GM15510 (cell line): Measurements from ENCODE around the gene STK25.

Experiments
- POLR2A ChIP-seq: IDR thresholded peaks from 3 replicates; pipeline ENCODE4 v1.6.1; 2011; ENCODE audit warnings: borderline replicate concordance; ENCODE audit not compliant: insufficient read length; ENCODE audit errors: extremely low read depth

STK25 gene

DNA sequence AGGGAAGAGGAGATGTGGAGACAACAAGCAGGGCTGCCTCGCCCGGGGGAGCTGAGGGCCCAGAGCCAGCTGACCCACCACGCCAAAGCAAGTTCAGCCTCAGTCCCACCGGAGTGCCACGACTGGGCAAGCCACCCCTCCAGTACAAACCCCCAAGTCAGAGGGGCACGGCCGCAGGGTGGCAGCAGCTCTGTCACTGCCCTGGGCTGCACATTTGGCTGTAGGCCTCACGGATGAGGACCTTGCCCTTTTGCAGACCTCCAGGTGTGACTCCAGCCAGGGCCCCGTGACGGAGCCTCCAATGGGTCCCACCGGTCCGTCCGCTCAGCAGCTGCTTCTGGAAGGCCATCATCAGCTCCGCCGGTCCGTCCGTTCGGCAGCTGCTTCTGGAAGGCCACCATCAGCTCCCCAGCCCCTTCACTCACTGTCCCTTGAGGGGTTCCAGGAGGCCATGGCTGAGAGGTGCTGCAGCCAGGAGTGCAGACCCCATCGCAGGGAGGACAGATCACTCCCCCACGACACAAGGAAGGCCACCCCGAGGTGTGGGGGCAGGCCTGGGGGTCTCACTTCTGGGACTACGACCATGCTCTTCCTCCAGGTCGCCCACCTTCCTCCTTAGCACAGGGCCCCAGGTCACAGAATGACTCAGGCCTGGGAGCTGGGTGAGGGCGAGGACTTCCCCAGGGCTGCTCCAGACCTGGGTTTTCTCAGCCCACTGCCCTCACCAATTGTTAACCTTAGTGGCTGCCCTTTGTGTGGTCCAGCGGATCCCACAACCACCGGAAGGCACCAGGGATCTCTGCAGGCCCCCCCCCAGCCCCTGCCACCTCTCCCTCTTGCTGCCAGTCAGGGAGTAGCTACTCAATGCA is 24.6 kb upstream of the STK25 start:
- TF ChIP-seq POLR2A = no peak

DNA sequence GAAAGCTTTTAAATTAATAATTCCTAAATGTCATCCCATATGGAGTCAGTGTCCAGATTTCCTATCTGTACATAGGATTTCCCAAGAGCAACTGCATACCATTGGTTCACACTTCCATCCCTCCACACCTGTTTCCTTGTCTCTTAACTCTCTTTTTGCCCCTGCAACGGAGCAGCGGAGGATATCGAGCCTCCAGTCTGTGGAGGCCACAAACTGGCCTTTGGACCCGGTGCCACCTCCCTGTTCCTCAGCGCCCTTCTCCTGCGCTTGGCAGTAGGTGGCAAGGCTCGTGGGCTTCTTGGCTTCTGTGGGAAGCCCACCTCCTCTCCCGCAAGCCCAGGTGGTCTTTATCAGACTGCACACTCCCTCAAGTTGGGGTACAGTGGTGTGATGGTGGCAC is 23.8 kb upstream of the STK25 start:
- no peak for TF ChIP-seq POLR2A

DNA sequence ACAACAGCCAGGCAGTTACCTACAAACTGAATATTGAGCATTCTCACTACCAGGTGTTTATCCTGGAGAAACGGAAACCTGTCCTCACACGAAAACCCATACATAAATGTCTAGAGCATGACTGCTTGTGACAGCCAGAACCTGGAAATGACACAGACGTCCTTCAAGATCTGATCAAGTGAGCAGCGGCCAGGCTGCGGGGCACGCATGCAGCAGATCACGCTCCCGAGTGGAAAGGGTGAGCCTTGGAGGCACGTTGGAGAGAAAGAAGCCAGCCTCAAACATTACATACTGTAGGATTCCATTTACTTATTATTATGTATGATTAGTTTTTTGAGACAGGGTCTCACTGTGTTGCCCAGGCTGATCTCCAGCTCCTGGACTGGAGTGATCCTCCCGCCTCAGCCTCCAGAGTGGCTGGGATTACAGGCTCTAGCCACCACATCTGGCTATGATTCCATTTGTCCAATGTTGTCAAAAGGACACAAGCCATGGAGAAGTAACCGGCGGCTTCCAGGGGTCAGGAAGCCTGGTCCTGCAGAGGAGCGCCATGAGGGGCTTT is 22.9 kb upstream of the STK25 start:
- no peak for TF ChIP-seq POLR2A

DNA sequence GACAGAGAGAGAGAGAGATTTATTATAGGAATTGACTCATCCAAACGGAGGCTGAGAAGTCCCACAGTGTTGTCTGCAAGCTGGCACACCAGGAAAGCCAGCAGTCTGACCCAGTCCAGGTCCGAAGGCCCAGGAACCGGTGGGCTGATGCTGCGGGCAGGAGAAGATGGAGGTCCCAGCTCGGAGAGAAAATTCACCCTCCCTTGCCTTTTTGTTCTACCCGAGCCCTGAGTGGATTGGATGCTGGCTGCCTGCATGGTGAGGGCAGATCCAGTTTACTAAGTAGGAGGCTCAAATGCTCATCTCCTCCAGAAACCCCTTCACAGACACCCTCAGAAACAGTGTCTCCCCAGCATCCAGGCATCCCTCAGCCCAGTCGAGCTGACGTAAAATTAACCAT is 22.2 kb upstream of the STK25 start:
- TF ChIP-seq POLR2A = no peak

DNA sequence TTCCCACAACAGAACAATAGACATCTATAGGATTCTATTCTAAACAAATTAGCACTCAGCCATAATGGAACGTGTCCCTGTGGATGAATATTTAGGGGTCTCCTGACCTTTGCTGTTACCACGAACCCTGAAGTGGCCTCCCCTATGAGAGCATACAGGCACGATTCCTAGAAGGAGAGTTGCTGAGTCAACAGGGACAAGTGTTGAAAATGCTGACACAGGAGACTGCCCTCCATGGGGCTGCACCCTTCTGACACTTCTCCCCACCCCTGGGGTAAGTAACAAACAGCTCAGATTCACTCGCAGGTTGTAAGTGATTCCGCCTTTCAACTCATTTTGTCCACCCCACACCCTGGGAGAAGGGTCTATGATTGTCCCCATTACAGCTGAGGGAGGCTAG is 14.1 kb upstream of the STK25 start:
- TF ChIP-seq POLR2A = no peak

DNA sequence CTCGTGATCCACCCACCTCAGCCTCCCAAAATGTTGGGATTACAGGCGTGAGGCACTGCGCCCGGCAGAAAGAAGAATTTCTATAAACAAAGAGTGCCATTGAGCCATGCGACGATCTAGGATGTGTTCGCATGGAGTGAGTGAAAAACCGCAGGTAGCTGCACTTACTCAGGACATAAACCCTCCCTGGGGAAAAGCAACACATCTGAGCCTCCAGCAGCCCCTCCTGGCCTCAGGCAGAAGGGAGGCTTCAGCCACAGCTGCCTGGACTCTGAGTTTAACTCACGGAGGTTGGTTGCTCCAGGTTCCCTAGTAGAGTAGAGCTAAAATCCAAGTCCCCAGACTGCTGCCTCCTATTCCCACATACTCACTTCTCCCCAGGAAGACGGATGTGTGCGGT is 11.3 kb upstream of the STK25 start:
- no peak for TF ChIP-seq POLR2A

DNA sequence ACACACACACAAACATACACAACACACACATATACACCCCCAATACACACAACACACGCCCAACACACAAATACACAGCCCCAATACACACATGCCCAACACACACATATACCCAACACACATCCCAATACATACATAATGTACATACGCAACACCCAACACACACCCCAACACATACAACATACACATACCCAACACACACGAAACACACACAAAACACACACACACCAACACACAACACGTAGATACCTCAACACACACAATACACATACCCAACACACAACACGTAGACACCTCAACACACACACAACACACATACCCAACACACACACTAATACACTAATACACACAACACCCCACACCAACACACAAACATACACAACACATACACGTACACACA is 8.9 kb upstream of the STK25 start:
- no peak for TF ChIP-seq POLR2A

DNA sequence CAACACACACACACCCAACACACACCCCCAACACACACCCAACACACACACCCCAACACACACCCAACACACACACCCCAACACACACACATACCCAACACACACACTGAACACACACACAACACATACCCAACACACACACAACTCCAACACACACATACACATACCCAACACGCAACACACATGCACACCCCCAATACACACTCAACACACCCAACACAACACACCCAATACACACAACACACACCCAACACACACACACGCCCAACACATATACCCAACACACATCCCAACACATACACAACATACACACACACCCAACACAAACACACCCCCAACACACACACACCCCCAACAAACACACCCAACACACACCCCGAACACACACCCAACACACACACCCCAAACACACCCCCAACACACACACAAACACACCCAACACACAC is 8.2 kb upstream of the STK25 start:
- no peak for TF ChIP-seq POLR2A

DNA sequence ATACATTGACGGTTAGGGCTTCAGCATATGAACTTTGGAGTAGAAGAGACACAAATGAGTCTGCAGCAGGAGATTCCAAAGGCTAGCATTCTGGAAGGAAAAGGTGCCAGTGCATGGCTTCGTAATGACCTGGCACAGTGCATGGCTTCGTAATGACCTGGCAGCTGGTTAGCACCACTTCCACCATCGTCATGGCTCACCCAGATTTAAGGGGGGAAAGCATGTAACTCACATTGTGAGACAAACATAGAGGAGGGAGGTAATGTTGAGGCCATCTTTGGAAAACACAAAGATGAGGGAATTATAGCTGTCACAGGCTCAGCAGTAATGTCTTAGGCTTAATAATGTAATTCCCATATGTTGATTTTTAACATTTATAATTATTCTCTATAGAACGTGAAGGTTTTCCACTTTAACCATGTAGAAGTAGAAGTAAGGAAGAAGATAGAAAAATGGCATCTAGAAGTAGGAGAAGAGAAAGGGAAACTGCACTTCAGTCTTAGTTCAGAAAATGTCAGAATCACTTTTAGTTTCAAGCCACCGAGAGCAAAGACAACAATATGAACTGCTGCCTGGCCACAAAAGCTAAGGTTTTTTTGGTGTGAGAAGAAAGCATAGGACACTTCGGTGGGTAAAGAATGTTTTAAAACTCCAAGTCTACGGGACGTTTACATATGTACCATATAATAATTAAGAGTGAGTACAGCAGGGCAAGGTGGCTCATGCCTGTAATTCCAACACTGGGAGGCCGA is 6.8 kb upstream of the STK25 start:
- no peak for TF ChIP-seq POLR2A

DNA sequence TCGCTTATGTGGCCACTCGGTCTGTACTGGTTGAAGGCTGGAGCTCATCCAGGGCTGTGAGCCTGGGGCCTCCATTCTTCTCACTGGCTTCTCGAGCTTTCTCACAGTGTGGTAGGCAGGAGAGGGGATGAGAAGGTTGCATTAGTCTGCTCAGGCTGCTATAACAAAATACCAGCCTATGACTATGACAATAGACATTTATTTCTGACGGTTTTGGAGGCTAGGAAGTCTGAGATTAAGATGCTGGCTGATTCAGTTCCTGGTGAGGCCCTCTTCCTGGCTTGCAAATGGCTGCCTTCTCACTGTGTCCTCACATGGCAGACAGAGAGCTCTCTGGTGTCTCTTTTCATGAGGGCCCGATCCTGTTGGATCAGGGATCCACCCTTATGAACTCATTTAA is 6.2 kb upstream of the STK25 start:
- TF ChIP-seq POLR2A = no peak

DNA sequence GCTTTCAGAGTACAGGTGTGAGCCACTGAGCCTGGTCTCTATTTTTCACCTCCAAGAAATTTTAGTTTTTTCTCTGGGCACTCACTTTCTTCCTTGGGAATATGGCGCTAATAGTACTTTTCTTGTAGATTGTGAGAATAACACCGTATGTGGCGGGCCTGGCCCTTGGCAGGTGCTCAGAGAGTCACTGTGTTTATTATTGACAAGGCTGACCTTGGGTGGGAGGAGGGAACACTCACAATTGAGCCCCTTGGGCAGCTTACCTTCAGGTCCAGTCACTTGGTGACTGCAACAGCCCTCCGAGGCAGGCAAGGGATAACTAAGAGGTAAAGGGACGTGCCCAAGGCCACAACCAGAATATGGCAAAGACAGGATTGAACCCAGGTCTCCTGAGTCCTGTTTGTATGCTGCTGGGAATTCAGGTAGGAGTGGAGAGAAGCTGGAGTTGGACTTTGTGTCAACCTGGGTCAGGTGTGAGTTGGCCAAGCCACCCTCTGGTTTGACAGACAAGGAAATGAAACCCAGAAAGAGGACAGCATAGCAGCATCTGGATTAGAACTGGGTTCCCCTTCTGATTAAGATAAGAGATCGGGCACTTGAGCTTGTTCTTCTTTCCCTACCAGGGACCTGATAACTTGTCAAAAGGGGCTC is 2.8 kb upstream of the STK25 start:
- TF ChIP-seq POLR2A = no peak

DNA sequence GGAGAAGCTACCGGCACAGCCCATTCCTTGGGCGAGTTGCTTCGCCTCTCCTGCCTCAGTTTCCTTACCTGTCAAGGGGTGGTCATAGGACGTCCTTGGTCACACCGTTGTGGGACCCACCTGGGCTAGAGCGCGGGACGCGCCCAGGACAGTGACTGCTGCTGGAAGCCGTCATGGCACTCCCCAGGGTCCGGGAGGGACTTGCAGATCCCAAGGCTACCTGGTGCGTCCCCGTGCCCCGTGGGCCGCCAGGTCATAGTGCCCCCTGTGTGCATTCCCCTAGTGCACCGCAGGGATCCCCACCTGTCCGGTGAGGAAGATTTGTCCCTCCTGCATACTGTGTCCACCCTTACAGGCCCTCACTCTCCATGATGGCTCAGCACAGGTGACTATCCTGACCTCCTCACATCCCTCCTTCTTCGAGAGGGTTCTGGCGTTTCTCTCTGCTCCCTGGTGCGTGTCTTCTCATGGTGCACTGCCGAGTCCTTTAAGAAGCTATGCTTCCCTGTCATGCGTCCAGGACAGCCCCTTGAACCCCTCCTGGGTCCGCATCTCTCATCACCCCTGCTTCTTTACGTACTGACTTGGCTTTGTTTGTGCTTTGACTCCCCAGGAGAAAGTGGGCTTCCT is 886 bp upstream of the STK25 start:
- TF ChIP-seq POLR2A = no peak

DNA sequence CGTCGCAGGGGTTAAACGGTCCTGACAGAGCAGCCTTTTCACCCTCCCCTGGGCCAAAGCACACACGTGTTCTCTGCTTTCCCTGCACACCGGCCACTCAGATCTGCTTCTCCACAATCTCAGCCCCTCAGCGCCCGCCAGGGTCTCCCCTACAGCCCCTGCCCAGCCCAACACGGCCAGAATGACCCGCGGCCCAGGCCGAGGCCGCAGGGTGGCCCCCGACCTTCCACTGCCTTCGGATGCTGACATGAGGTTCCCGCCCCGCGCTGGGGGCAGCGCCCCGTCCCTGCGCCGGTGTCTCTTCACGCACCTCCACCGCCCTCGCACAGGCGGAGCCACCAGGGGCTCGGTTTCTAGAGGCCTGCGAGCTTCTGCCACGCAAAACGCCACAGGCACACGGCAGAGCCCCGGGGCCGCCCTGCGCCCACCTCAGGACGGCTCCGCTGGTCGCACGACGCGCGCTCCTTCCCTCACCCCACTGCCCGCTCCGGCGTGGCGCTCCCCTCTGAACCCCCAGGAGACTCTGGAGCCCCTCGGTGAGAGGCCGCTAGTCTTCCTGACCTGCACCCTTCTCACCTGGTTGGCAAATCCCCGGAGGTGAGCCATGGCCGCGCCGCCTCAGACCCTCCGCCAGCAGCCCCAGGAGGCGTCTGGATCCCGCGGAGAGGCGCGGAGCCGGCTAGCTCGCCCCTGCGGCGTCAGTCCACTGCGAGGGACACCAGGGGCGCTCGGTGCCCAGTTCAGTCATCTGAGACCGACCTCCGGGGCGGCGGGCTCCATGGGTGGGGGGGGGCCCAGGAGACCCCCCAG is 749 bp downstream of the STK25 start:
- TF ChIP-seq POLR2A = no peak

DNA sequence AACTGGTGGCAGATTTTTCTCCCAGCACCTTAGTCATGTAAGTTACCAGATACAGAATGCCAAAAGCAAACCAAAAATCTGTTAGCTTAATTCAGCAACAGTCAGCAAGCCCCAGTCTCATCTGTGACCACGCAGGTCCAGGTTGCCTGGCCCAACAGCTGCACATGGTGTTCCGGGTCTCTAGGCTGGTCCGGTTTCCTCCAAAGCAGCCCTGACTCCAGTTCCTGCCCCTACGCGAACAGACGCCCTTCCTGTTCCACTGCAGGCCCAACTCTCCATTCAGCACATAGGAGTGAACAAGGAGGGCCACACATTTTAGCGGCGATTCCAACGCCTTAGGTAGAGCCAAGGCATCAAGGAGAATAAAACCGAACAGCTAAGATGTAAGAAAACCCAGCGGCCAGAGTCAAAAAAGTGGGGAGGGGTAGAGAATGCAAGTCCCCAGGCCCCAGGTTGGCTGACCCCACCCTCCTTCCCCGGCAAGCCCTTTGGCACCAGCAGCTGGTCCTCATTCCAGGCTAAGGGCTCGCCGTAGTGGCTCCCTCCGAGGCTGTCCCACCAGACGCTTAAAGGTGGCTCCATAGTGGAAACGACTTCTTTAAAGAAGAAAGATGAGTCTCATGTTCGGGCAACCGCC is 1.5 kb downstream of the STK25 start:
- no peak for TF ChIP-seq POLR2A

DNA sequence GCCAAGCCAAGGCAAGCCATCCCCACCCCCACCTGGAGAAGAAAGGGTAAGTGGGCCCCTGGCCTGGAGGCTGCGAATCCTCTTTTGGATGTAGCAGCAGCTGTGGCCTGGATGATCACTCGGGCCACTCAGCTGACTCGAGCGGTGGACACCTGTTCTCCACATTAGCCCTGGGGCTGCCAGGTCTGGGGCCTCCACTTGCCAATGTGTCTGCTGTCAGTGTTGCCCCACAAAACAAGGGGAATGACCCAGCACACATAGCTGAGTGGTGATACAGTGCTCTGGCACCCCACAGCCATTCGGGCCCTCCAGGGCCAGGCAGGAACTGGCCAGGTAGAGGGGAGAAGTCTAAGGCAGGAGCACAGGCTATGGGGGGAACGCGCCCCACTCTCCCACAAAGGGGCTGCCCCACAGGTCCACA is 2.6 kb downstream of the STK25 start:
- TF ChIP-seq POLR2A = no peak
